Heart left ventricle (tissue), 16 donors: ENCODE measurements around the gene MILR1. TPM values are rescaled to one million over a fixed set of nuclear protein-coding genes. Genes with fewer than 3 reads are reported as not detected.
A peak's percentile ranks its signal among the peaks of the same experiment; 100 is the strongest.

ENCODE experiments used
- ATAC-seq, 4 donors: fragments of 200-7000 bp; cut with Tn5 transposase; one replicate each; pipeline ENCODE4 v1.9.1; 2020 to 2022; ENCODE audit warnings: moderate library complexity in 4 of 4, mild to moderate bottlenecking in 3 of 4, moderate number of reproducible peaks in 1 of 4
- DNase-seq, 5 donors: peaks; one replicate each; pipeline ENCODE4 v3.0.0-alpha.2; 2020
- H3K27ac ChIP-seq, 12 donors: fragments of 200-600 bp; sonication (generic) in 4 of 12; one replicate each; pipeline versions ENCODE4 v1.5.0 to v1.8.0; 2016 to 2022; ENCODE audit warnings: mild to moderate bottlenecking in 2 of 12
- H3K27me3 ChIP-seq, 9 donors: fragments of 200-600 bp; sonication (generic) in 2 of 9; one replicate each; pipeline versions ENCODE4 v1.5.1 to v1.8.0; 2016 to 2022; ENCODE audit warnings: mild to moderate bottlenecking in 3 of 9
- H3K36me3 ChIP-seq, 9 donors: fragments of 200-600 bp; sonication (generic) in 2 of 9; one replicate each; pipeline versions ENCODE4 v1.5.0 to v1.8.0; 2018 to 2022; ENCODE audit warnings: mild to moderate bottlenecking in 2 of 9
- H3K4me1 ChIP-seq, 12 donors: fragments of 200-600 bp; sonication (generic) in 4 of 12; one replicate each; pipeline versions ENCODE4 v1.5.0 to v1.8.0; 2016 to 2022; ENCODE audit warnings: mild to moderate bottlenecking in 3 of 12
- H3K4me3 ChIP-seq, 12 donors: fragments of 200-600 bp; sonication (generic) in 4 of 12; one replicate each; pipeline versions ENCODE4 v1.5.0 to v1.8.0; 2017 to 2022; ENCODE audit warnings: mild to moderate bottlenecking in 9 of 12, moderate library complexity in 4 of 12
- H3K9me3 ChIP-seq, 12 donors: fragments of 200-600 bp; sonication (generic) in 4 of 12; one replicate each; pipeline versions ENCODE4 v1.5.0 to v1.8.0; 2016 to 2022; ENCODE audit warnings: mild to moderate bottlenecking in 1 of 12
- CTCF ChIP-seq, 12 donors: fragments of 200-600 bp; sonication (generic) in 4 of 12; IDR thresholded peaks; one replicate each; pipeline versions ENCODE4 v1.5.0 to v1.8.0; 2018 to 2022; ENCODE audit warnings: antibody characterized with exemption in 12 of 12, mild to moderate bottlenecking in 5 of 12
- POLR2A ChIP-seq, 2 donors: fragments of 450-650 bp; IDR thresholded peaks; one replicate each; pipeline ENCODE4 v1.6.1; 2017; ENCODE audit warnings: antibody characterized with exemption in 2 of 2, mild to moderate bottlenecking in 2 of 2, moderate library complexity in 2 of 2
- WGBS, 4 donors: extraction: QIAGEN DNeasy Blood & Tissue Kit in 2 of 4; methylation state at CpG; one replicate each; pipeline versions ENCODE4 v1.1.5 to v1.1.7; 2013 to 2018; 5-methylcytosine and 5-hydroxymethylcytosine counted together
- intact Hi-C, 10 donors: fragments of 100-400 bp; cut with DNase I; formaldehyde crosslinking; loops; one replicate each; pipeline versions ENCODE4 v1.11.1 to v1.14.2; 2022
- polyA plus RNA-seq, 2 donors: library from polyadenylated mRNA; stranded (reverse); fragments of 200-250 nt; gene quantifications; one replicate each; pipeline ENCODE4 v1.2.3, GENCODE V29; 2013
- total RNA-seq, 9 donors: library from RNA; depleted of rRNA in 2 of 9; stranded (reverse); fragments of >200 nt in 2 of 9; fragmentation: NEBNext Ultra II Directional in 3 of 9; extraction: Animal tissue kit (Norgen Biotek cat#: 25700) in 3 of 9; gene quantifications; one replicate each; pipeline versions ENCODE4 v1.1.0 to v1.2.4, GENCODE V29; 2016 to 2023
- donor health status: ischemic (EF 13 %, LVEDD 7.1; RV severe dilation, severe dysfunction).
- donor health status: healthy with polysubstance abuse.
- donor health status: DM: no; HTN: yes; CAD: no.
- donor health status: DM: no; HTN: no; CAD: no.
- donor health status: ischemic (EF 25% LVEDD 6.9; RV normal size, moderate dysfunction).
- donor health status: ischemic (EF 25% LVEDD 5.7; RV mildly dilated, moderate dysfunction).
- donor health status: healthy.
- donor health status: DM: yes; HTN: yes; CAD: no.
- donor health status: ischemic (EF 35%, LVEDD 5.7; RV mildly dilated, moderate dysfunction).
- donor health status: nonischemic (EF 11% LVEDD 7.7; RV severe dilation, severe dysfunction).
- donor health status: DM: yes; HTN: yes; CAD: no.
- donor health status: PGD.
- donor health status: ischemic (EF 29% LVEDD 5.4; RV normal size, mild dysfunction).
- donor health status: nonischemic (EF 23%, LVEDD 6.1; RV moderate dilation, normal function).

The MILR1 gene
- total and polyA plus RNA-seq, 11 donors: 0.95 to 23.0 (median 2.1) TPM

DNA sequence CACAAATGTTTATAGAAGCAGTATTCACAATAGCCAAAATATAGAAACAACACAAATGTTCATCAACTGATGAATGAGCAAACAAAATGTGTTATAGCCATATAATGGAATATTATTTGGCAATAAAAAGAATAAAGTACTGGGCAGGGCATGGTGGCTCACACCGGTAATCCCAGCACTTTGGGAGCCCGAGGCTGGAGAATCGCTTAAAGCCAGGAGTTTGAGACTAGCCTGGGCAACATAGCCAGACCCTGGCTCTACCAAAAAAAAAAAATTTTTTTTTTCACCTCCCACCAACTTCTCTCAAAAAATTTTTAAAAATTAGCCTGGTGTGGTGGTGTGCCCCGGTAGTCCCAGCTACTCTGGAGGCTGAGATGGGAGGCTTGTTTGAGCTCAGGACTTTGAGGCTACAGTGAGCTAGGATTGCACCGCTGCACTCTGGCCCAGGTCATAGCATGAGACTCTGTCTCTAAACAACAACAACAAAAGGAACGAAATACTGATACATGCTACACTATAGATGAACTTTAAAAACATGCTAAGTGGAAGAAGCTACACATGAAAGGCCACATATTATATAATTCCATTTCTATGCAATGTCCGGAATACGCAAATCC, 47.6 kb upstream of the MILR1 start:
- WGBS, 4 donors: 78 to 85% (median 83%) methylated on average over 8 of the region's 8 CpGs
- Histone ChIP-seq H3K27ac (peak overlapping the region in 1 of 12 donors; percentile 69), H3K36me3 (no peaks in the 10 kb centered on the region), H3K9me3 (peaks cover 0 to 5% (median 0%) of the 10 kb centered on the region in 12 donors), H3K27me3 (no peaks in the 10 kb centered on the region), H3K4me3 (no peak overlapping the region), H3K4me1 (peaks cover 0 to 83% (median 0%) of the 10 kb centered on the region in 12 donors)
- TF ChIP-seq CTCF (IDR thresholded peaks at IDR 0.05): no peak
- no peak for TF ChIP-seq POLR2A (IDR thresholded peaks at IDR 0.05)
- intact Hi-C loops: no loop called here
- DNase-seq: no peak
- no peak for ATAC-seq

GRCh38 chr17:64401941-64402340, 47.0 kb upstream of the MILR1 start:
- ATAC-seq (no peak), DNase-seq (no peak)
- 90 to 97% (median 92%) methylated on average over 2 of the region's 2 CpGs for WGBS, 4 donors
- intact Hi-C loops: no loop called here
- Histone ChIP-seq H3K4me3 (no peak overlapping the region), H3K27me3 (no peaks in the 10 kb centered on the region), H3K4me1 (peaks cover 0 to 85% (median 0%) of the 10 kb centered on the region in 12 donors), H3K36me3 (no peaks in the 10 kb centered on the region), H3K9me3 (peaks cover 0 to 5% (median 0%) of the 10 kb centered on the region in 12 donors), H3K27ac (peak overlapping the region in 1 of 12 donors; percentile 69)
- TF ChIP-seq CTCF (IDR thresholded peaks at IDR 0.05) (no peak), POLR2A (IDR thresholded peaks at IDR 0.05) (no peak)

DNA sequence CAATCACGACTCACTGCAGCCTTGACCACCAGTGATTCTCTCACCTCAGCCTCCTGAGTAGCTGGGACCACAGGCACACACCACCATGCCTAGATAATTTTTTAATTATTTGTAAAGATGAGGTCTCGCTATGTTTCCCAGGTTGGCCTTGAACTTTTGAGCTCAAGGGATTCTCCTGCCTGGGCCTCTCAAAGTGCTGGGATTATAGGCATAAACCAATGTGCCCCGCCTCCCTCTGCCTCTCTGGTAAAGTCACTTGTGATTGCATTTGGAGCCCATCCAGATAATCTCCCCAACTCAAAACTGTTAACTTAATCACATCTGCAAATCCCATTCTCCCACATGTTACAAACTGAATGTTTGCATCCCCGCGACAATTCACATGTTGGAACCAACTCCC, 46.4 kb upstream of the MILR1 start:
- H3K4me1 ChIP-seq: peaks cover 0 to 89% (median 0%) of the 10 kb centered on the region in 12 donors
- ATAC-seq (peak in 1 of 4 donors; percentile 50), DNase-seq (no peak)
- peak overlapping the region in 1 of 12 donors; percentile 69 for H3K27ac ChIP-seq
- intact Hi-C loops: no loop called here
- 76 to 87% (median 79%) methylated on average over 5 of the region's 5 CpGs for WGBS, 4 donors
- H3K36me3 ChIP-seq: no peaks in the 10 kb centered on the region
- H3K27me3 ChIP-seq: no peaks in the 10 kb centered on the region
- no peak overlapping the region for H3K4me3 ChIP-seq
- TF ChIP-seq POLR2A (IDR thresholded peaks at IDR 0.05): no peak
- TF ChIP-seq CTCF (IDR thresholded peaks at IDR 0.05): no peak
- peaks cover 0 to 5% (median 0%) of the 10 kb centered on the region in 12 donors for H3K9me3 ChIP-seq

DNA sequence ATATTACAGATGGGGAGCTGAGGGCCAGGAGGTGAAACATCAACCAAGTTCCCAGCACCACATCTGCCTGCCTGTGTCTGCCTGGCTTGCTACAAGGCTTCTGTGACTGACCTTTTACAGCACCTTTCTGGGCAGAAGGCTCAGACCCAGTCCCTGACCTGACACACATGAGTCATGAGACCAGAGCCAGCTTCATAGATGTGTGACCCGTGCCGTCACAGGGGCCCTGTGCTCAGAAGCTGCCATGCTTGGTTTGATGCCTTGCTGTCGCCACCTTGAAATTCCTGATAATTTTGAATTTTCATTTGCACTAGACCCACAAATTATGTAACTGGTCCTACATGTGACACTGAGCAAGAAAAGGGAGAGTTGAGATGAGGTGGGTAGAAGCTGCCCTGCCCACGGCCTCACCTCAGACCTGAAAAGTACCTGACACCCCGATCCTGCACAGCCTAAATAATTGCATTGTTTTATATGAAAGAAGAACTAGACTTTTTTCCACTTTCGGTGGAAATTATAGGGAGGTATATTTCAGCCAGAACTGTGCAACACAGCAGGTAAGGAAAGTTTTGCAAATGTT, 44.9 kb upstream of the MILR1 start:
- Histone ChIP-seq H3K4me1 (peaks cover 0 to 75% (median 0%) of the 10 kb centered on the region in 12 donors), H3K27ac (peak overlapping the region in 1 of 12 donors; percentile 75), H3K4me3 (no peak overlapping the region), H3K9me3 (peaks cover 0 to 5% (median 0%) of the 10 kb centered on the region in 12 donors), H3K27me3 (no peaks in the 10 kb centered on the region), H3K36me3 (no peaks in the 10 kb centered on the region)
- intact Hi-C loops: no loop called here
- ATAC-seq: no peak
- 87 to 96% (median 95%) methylated on average over 6 of the region's 6 CpGs for WGBS, 4 donors
- TF ChIP-seq CTCF (IDR thresholded peaks at IDR 0.05) (no peak), POLR2A (IDR thresholded peaks at IDR 0.05) (no peak)
- no peak for DNase-seq
